Erythroblast (primary cell): Measurements from ENCODE around the gene ZNF189.

Experiments used
- GATA1 ChIP-seq: IDR thresholded peaks from 2 replicates; pipeline ENCODE4 v1.6.1; 2011; ENCODE audit warnings: low read depth, mild to moderate bottlenecking, control low read depth, low read length, moderate library complexity
- POLR2A ChIP-seq: IDR thresholded peaks from 2 replicates; pipeline ENCODE4 v1.6.1; 2011; ENCODE audit warnings: mild to moderate bottlenecking, low read length

GRCh38 chr9:101369884-101370531, 28.6 kb upstream of the ZNF189 start:
- no peak for TF ChIP-seq POLR2A
- TF ChIP-seq GATA1 = no peak
